Left hindlimb (tissue), 1 donor: Measurements from ENCODE around the gene CCDC97.
"Not testable (repeated sequence)": the region's sequence is repeated elsewhere in the genome, so short reads cannot be mapped to it uniquely, and the experiment has no call there.

Source experiments
- DNase-seq: peaks from one replicate; pipeline ENCODE4 v3.0.0-alpha.2; 2018

Gene CCDC97

GRCh38 chr19:41364524-41365391, 54.8 kb downstream of the CCDC97 start:
- no peak for DNase-seq

GRCh38 chr19:41366089-41366488, 56.1 kb downstream of the CCDC97 start:
- no peak for DNase-seq

GRCh38 chr19:41367848-41368301, 57.9 kb downstream of the CCDC97 start:
- DNase-seq = no peak

GRCh38 chr19:41369769-41370168, 59.8 kb downstream of the CCDC97 start:
- no peak for DNase-seq

- DNase-seq = not testable (repeated sequence)
Observed at GRCh38 chr19:41371119-41371518, 61.1 kb downstream of the CCDC97 start.

GRCh38 chr19:41371541-41371940, 61.6 kb downstream of the CCDC97 start:
- no peak for DNase-seq

GRCh38 chr19:41372501-41372900, 62.5 kb downstream of the CCDC97 start:
- no peak for DNase-seq

- peak; percentile 90 for DNase-seq
Observed at GRCh38 chr19:41373993-41374392, 64.0 kb downstream of the CCDC97 start.
